WTC11 (cell line): ENCODE results near the gene PNMA1. TPM values are rescaled to one million over a fixed set of nuclear protein-coding genes. Genes with fewer than 3 reads are reported as not detected.
A peak's percentile ranks its signal among the peaks of the same experiment; 100 is the strongest.

Experiments used
- ATAC-seq: fragments of 200-7000 bp; cut with Tn5 transposase; 2 replicates; pipeline ENCODE4 v1.10.0; 2021; ENCODE audit warnings: mild to moderate bottlenecking, moderate library complexity
- CTCF ChIA-PET: fragments of 300-600 bp; sonication (Branson Sonifier 250); formaldehyde crosslinking; loops from one replicate; lab custom pipeline; 2021; ENCODE audit warnings: antibody characterized with exemption; lab: Charles Lee
- POLR2A ChIA-PET: fragments of 350-600 bp; sonication (Branson Sonifier 250); formaldehyde crosslinking; loops from one replicate; lab custom pipeline; 2021; ENCODE audit warnings: antibody characterized with exemption; lab: Charles Lee
- DNase-seq: peaks from one replicate; pipeline ENCODE4 v3.0.0; 2021; ENCODE audit warnings: low spot score
- H3K27ac Mint-ChIP-seq: 2 replicates; pipeline ENCODE4 v1.8.0; 2021; ENCODE audit warnings: mixed read lengths
- H3K27me3 Mint-ChIP-seq: 2 replicates; pipeline ENCODE4 v1.8.0; 2021; ENCODE audit warnings: low read depth, mild to moderate bottlenecking, moderate library complexity, mixed read lengths
- H3K36me3 Mint-ChIP-seq: 2 replicates; pipeline ENCODE4 v1.8.0; 2021; ENCODE audit warnings: mixed read lengths
- H3K4me1 Mint-ChIP-seq: 2 replicates; pipeline ENCODE4 v1.8.0; 2022; ENCODE audit warnings: mixed read lengths
- H3K4me3 Mint-ChIP-seq: 2 replicates; pipeline ENCODE4 v1.8.0; 2021; ENCODE audit warnings: mild to moderate bottlenecking, moderate library complexity, mixed read lengths
- H3K9me3 Mint-ChIP-seq: 2 replicates; pipeline ENCODE4 v1.8.0; 2021; ENCODE audit warnings: mixed read lengths
- AR ChIP-seq: fragments of 250-450 bp; sonication (Bioruptor Pico); IDR thresholded peaks from 2 replicates; pipeline ENCODE4 v1.9.0; 2021; ENCODE audit warnings: mild to moderate bottlenecking
- CREB1 ChIP-seq: sonication (generic); formaldehyde crosslinking; IDR thresholded peaks from 2 replicates; pipeline ENCODE4 v1.8.0; 2023; ENCODE audit warnings: mild to moderate bottlenecking, missing genetic modification reagents
- E2F4 ChIP-seq: sonication (generic); formaldehyde crosslinking; IDR thresholded peaks from 2 replicates; pipeline ENCODE4 v1.8.1; 2022; ENCODE audit warnings: low read depth, mild to moderate bottlenecking, moderate library complexity, missing genetic modification reagents, borderline replicate concordance
- ESRRA ChIP-seq: sonication (generic); formaldehyde crosslinking; IDR thresholded peaks from 2 replicates; pipeline ENCODE4 v1.8.1; 2022; ENCODE audit warnings: mild to moderate bottlenecking, missing genetic modification reagents, borderline replicate concordance
- FOXP4 ChIP-seq: sonication (generic); formaldehyde crosslinking; IDR thresholded peaks from 2 replicates; pipeline ENCODE4 v1.8.0; 2022; ENCODE audit warnings: mild to moderate bottlenecking, missing genetic modification reagents
- GABPB1 ChIP-seq: sonication (generic); formaldehyde crosslinking; IDR thresholded peaks from 2 replicates; pipeline ENCODE4 v1.8.1; 2023; ENCODE audit warnings: mild to moderate bottlenecking, missing genetic modification reagents
- HMGA2 ChIP-seq: fragments of 250-450 bp; sonication (Bioruptor Pico); IDR thresholded peaks from 2 replicates; pipeline ENCODE4 v1.4.0; 2021; ENCODE audit warnings: mild to moderate bottlenecking, moderate library complexity
- IRF2 ChIP-seq: sonication (generic); formaldehyde crosslinking; IDR thresholded peaks from 2 replicates; pipeline ENCODE4 v1.8.0; 2022; ENCODE audit warnings: low read depth, missing genetic modification reagents, borderline replicate concordance
- JAZF1 ChIP-seq: fragments of 250-450 bp; sonication (Bioruptor Pico); IDR thresholded peaks from 2 replicates; pipeline ENCODE4 v1.9.0; 2021; ENCODE audit warnings: moderate library complexity, mild to moderate bottlenecking, inconsistent platforms
- JUN ChIP-seq: sonication (generic); formaldehyde crosslinking; IDR thresholded peaks from 2 replicates; pipeline ENCODE4 v1.8.0; 2023; ENCODE audit warnings: mild to moderate bottlenecking, missing genetic modification reagents
- KAT7 ChIP-seq: sonication (generic); formaldehyde crosslinking; IDR thresholded peaks from 2 replicates; pipeline ENCODE4 v1.8.1; 2023; ENCODE audit warnings: missing genetic modification reagents, mild to moderate bottlenecking, borderline replicate concordance
- NFATC4 ChIP-seq: fragments of 250-450 bp; sonication (Bioruptor Pico); IDR thresholded peaks from 2 replicates; pipeline ENCODE4 v1.9.0; 2021; ENCODE audit warnings: mild to moderate bottlenecking
- NFE2L1 ChIP-seq: sonication (generic); formaldehyde crosslinking; IDR thresholded peaks from 2 replicates; pipeline ENCODE4 v1.8.1; 2023; ENCODE audit warnings: missing genetic modification reagents
- NFYB ChIP-seq: sonication (generic); formaldehyde crosslinking; conservative IDR thresholded peaks from 2 replicates; pipeline ENCODE4 v1.8.0; 2022; ENCODE audit warnings: low read depth, missing genetic modification reagents
- RELA ChIP-seq: sonication (generic); formaldehyde crosslinking; IDR thresholded peaks from 2 replicates; pipeline ENCODE4 v1.8.1; 2022; ENCODE audit warnings: missing genetic modification reagents, mild to moderate bottlenecking, borderline replicate concordance
- RORB ChIP-seq: fragments of 250-450 bp; sonication (Bioruptor Pico); IDR thresholded peaks from 2 replicates; pipeline ENCODE4 v1.9.0; 2021; ENCODE audit warnings: mild to moderate bottlenecking
- ZNF219 ChIP-seq: sonication (generic); formaldehyde crosslinking; IDR thresholded peaks from 2 replicates; pipeline ENCODE4 v1.8.0; 2023; ENCODE audit warnings: missing genetic modification reagents, mild to moderate bottlenecking, borderline replicate concordance
- ZNF263 ChIP-seq: sonication (generic); formaldehyde crosslinking; IDR thresholded peaks from 2 replicates; pipeline ENCODE4 v1.8.1; 2022; ENCODE audit warnings: low read depth, mild to moderate bottlenecking, moderate library complexity, missing genetic modification reagents
- ZNF423 ChIP-seq: fragments of 250-450 bp; sonication (Bioruptor Pico); IDR thresholded peaks from 2 replicates; pipeline ENCODE4 v2.1.2; 2022; ENCODE audit warnings: mild to moderate bottlenecking, moderate library complexity
- total RNA-seq: library from RNA; stranded (reverse); gene quantifications from 3 replicates; pipeline ENCODE4 v1.2.3, GENCODE V29; 2021
- TF ChIP-seq, protein P1 (sequence below): sonication (generic); formaldehyde crosslinking; IDR thresholded peaks from 2 replicates; pipeline ENCODE4 v1.8.0; 2022; ENCODE audit warnings: mild to moderate bottlenecking, missing genetic modification reagents
- TF ChIP-seq, protein P2 (sequence below): sonication (generic); formaldehyde crosslinking; IDR thresholded peaks from 2 replicates; pipeline ENCODE4 v1.8.0; 2023; ENCODE audit warnings: missing genetic modification reagents
- TF ChIP-seq, protein P3 (sequence below): sonication (generic); formaldehyde crosslinking; IDR thresholded peaks from 2 replicates; pipeline ENCODE4 v1.8.1; 2023; ENCODE audit warnings: mild to moderate bottlenecking, missing genetic modification reagents
- TF ChIP-seq, protein P4 (sequence below): sonication (generic); formaldehyde crosslinking; conservative IDR thresholded peaks from 2 replicates; pipeline ENCODE4 v1.8.1; 2022; ENCODE audit warnings: mild to moderate bottlenecking, missing genetic modification reagents

Gene PNMA1
- total RNA-seq, 1 experiment from 2014 or later, result 46.0 TPM

GRCh38 chr14:73744874-73745529, 30.8 kb upstream of the PNMA1 start:
- H3K4me1 Mint-ChIP-seq, result peaks cover 71% of the 10 kb centered on the region
- no peak overlapping the region for H3K4me3 Mint-ChIP-seq
- ChIA-PET CTCF (interaction anchor here (1.1 to 3.5 kb wide), 6 partner anchors 10 to 107 kb away, joined by 3 to 43 read pairs (median 8); partner anchors contain the start of gene PTGR2), POLR2A (interaction anchor here (1.1 kb wide), 1 partner anchor 9 kb away, joined by 3 read pairs; no protein-coding TSS in a partner anchor)
- no peak for TF ChIP-seq GABPB1
- no peak for DNase-seq
- H3K9me3 Mint-ChIP-seq, result no peaks in the 10 kb centered on the region
- peak overlapping the region; percentile 72; the same call in 1 of the 2 replicates for H3K27ac Mint-ChIP-seq
- ATAC-seq, result no peak
- H3K36me3 Mint-ChIP-seq, result no peaks in the 10 kb centered on the region
- H3K27me3 Mint-ChIP-seq, result no peaks in the 10 kb centered on the region

- H3K4me3 Mint-ChIP-seq, result no peak overlapping the region
Observed at GRCh38 chr14:73744175-73744867, 30.1 kb upstream of the PNMA1 start.

GRCh38 chr14:73743431-73743931, 29.3 kb upstream of the PNMA1 start:
- no peaks in the 10 kb centered on the region for H3K36me3 Mint-ChIP-seq
- no peaks in the 10 kb centered on the region for H3K9me3 Mint-ChIP-seq
- H3K4me3 Mint-ChIP-seq, result no peak overlapping the region
- H3K27me3 Mint-ChIP-seq, result no peaks in the 10 kb centered on the region
- H3K27ac Mint-ChIP-seq, result peak overlapping the region; percentile 68; the same call in 1 of the 2 replicates
- DNase-seq (no peak), ATAC-seq (no peak)
- TF ChIP-seq NFATC4 (CRISPR knock-in tag), result no peak
- TF ChIP-seq ESRRA, result no peak
- TF ChIP-seq, protein P1, sequence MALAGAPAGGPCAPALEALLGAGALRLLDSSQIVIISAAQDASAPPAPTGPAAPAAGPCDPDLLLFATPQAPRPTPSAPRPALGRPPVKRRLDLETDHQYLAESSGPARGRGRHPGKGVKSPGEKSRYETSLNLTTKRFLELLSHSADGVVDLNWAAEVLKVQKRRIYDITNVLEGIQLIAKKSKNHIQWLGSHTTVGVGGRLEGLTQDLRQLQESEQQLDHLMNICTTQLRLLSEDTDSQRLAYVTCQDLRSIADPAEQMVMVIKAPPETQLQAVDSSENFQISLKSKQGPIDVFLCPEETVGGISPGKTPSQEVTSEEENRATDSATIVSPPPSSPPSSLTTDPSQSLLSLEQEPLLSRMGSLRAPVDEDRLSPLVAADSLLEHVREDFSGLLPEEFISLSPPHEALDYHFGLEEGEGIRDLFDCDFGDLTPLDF (CRISPR knock-in tag), result no peak
- TF ChIP-seq, protein P2, sequence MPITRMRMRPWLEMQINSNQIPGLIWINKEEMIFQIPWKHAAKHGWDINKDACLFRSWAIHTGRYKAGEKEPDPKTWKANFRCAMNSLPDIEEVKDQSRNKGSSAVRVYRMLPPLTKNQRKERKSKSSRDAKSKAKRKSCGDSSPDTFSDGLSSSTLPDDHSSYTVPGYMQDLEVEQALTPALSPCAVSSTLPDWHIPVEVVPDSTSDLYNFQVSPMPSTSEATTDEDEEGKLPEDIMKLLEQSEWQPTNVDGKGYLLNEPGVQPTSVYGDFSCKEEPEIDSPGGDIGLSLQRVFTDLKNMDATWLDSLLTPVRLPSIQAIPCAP (CRISPR knock-in tag), result no peak
- TF ChIP-seq NFYB (CRISPR knock-in tag), result no peak
- no peak for TF ChIP-seq E2F4 (CRISPR knock-in tag)
- TF ChIP-seq AR (CRISPR knock-in tag), result no peak
- H3K4me1 Mint-ChIP-seq, result peaks cover 65% of the 10 kb centered on the region
- CTCF ChIA-PET, result interaction anchor here (1.3 to 5.5 kb wide), 6 partner anchors 11 to 83 kb away, joined by 3 to 74 read pairs (median 8); a partner anchor contains a TSS
- POLR2A ChIA-PET, result interaction anchor here (1.0 kb wide), 1 partner anchor 15 kb away, joined by 3 read pairs; no protein-coding TSS in a partner anchor

More at GRCh38 chr14:73744175-73744867, 30.1 kb upstream of the PNMA1 start:
- POLR2A ChIA-PET, result no interaction called here
- CTCF ChIA-PET, result interaction anchor here (1.1 to 4.3 kb wide), 7 partner anchors 10 to 108 kb away, joined by 3 to 74 read pairs (median 6); partner anchors contain the start of gene PTGR2
- Mint-ChIP-seq H3K4me1 (peaks cover 68% of the 10 kb centered on the region), H3K27me3 (no peaks in the 10 kb centered on the region), H3K27ac (peak overlapping the region; percentile 36; the same call in 1 of the 2 replicates), H3K36me3 (no peaks in the 10 kb centered on the region), H3K9me3 (no peaks in the 10 kb centered on the region)
- TF ChIP-seq ZNF423 (CRISPR knock-in tag) (no peak), CREB1 (no peak), RORB (CRISPR knock-in tag) (no peak), FOXP4 (CRISPR knock-in tag) (no peak), NFE2L1 (no peak), ZNF263 (no peak), JAZF1 (CRISPR knock-in tag) (no peak), JUN (CRISPR knock-in tag) (no peak), ZNF219 (no peak), RELA (CRISPR knock-in tag) (no peak), KAT7 (CRISPR knock-in tag) (no peak), IRF2 (CRISPR knock-in tag) (no peak), HMGA2 (no peak)
- TF ChIP-seq, protein P3, sequence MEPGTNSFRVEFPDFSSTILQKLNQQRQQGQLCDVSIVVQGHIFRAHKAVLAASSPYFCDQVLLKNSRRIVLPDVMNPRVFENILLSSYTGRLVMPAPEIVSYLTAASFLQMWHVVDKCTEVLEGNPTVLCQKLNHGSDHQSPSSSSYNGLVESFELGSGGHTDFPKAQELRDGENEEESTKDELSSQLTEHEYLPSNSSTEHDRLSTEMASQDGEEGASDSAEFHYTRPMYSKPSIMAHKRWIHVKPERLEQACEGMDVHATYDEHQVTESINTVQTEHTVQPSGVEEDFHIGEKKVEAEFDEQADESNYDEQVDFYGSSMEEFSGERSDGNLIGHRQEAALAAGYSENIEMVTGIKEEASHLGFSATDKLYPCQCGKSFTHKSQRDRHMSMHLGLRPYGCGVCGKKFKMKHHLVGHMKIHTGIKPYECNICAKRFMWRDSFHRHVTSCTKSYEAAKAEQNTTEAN, result no peak
- TF ChIP-seq, protein P4, sequence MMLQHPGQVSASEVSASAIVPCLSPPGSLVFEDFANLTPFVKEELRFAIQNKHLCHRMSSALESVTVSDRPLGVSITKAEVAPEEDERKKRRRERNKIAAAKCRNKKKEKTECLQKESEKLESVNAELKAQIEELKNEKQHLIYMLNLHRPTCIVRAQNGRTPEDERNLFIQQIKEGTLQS (CRISPR knock-in tag), result no peak
- ATAC-seq (no peak), DNase-seq (no peak)
